HG03342 (cell line): ENCODE data around the gene THRB.
"Not testable (repeated sequence)": the region's sequence is repeated elsewhere in the genome, so short reads cannot be mapped to it uniquely, and the experiment has no call there.

Experiments
- ATAC-seq: cut with Tn5 transposase; IDR thresholded peaks from one replicate; pipeline ENCODE4 v1.9.1; 2021; ENCODE audit warnings: mild to moderate bottlenecking, moderate library complexity; ENCODE audit not compliant: unreplicated experiment

Gene THRB

DNA sequence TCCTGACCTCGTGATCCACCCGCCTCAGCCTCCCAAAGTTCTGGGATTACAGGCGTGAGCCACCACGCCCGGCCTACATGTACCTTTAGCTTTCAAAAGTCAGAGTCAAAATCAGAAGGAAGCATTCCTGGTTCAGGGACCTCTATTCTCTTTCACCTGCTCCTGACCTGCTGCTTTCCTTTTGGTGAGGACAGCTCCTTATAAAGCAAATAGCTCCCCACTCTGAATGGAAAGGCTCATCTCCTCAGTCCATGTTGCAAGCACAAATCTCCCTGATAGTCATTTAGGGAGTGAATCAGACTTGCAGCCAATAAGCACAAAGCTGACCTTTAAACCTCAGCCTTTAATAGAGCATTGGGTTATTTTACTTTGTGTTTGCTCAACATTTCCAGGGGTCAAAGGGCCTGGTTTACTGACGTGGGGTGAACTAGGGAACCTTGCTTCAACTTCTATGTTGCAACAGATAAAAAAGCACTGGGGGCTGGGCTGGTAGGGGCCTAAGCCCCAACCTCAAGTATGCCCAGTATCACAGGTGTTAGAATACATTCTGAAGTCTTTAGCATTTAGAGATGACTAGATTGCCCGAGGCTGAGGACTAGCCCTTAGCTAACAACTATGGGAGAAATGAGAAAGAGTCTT, 43.1 kb downstream of the THRB start:
- no peak for ATAC-seq

DNA sequence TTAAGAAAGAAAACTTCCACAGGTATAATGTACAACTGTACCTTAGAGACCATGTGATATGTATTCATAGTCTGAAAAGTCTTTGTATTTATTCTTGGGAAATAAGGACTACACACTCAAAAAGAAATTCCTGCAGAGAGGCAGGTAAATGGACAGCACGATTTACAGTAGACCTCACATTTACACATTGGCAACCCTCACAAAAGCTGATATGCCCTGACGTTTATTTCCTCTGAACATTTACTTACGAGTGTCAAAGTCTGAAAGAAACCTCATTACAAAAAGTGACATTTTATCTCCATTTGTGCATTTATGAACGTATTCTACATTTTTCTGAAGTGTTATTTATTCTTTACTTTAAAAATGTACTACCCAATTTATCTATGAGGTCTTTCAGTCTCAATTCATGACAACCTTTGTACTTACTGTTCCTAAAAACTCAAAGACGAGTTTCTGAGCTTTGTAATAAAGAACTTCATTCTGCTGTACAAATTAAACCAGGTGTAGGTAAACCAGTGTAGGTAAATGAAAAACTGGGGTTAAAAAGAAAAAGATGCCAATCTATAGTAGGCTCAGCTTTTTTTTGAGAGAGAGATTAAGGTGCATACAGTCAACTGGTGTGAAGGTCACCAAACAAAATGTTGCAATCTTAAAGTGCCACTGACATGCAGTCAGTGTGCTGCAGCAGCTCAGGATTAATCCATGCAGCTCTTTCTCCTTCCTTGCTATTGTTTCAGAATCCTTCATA, 44.3 kb downstream of the THRB start:
- no peak for ATAC-seq

DNA sequence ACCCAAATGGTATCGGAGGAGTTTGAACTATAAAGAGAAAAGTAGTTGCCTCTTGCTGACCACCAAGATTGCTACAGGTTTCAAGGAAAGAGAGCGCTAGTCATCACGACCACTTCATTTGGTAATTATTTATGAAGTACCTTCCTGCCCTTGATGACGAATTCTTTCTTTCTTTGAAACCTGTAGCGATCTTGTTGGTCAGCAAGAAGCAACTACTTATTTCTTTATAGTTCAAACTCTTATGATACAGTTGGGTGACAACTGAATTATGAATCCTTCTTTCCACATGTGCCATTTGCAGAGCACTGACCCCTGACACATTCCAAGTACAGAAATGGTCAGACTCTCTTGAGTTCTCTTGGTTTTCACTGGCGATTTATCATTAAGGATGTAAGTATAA, 46.8 kb downstream of the THRB start:
- ATAC-seq, result no peak

DNA sequence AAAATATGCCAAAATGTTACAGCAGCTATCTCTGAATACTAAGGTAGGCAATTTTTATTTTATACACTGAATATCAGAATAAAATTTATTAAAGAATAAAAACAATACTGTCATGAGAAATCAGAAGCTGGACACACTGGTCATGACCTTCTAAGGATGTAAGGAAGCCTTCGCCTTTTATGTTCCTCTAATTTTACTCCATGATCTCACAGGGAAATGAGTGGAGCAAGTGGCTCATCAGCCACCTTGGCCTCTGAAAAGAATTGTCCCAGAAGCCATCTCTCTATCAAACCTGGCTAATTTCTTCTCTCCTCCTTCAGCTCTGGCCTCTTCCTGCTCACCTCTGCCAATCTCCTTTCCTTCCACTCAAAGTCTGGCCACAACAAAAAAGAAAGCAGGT, 48.6 kb downstream of the THRB start:
- ATAC-seq, result no peak

DNA sequence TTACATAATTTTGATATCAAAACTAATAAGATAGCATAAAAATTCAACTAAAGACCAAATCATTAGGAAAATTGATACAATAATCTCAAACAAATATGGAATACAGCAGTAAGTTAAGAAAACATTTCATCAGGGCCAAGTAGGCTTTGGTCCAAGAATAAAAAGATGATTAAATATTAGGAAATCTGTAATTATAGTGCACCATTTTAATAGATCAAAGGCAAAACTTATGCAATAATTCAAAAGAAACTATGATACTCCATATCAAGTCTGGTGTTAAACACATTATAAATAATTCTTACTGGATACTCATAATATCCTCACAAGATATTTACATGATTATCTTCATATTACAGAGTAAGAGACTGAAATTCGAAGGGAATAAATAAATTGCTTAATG, 51.2 kb downstream of the THRB start:
- ATAC-seq, result no peak

DNA sequence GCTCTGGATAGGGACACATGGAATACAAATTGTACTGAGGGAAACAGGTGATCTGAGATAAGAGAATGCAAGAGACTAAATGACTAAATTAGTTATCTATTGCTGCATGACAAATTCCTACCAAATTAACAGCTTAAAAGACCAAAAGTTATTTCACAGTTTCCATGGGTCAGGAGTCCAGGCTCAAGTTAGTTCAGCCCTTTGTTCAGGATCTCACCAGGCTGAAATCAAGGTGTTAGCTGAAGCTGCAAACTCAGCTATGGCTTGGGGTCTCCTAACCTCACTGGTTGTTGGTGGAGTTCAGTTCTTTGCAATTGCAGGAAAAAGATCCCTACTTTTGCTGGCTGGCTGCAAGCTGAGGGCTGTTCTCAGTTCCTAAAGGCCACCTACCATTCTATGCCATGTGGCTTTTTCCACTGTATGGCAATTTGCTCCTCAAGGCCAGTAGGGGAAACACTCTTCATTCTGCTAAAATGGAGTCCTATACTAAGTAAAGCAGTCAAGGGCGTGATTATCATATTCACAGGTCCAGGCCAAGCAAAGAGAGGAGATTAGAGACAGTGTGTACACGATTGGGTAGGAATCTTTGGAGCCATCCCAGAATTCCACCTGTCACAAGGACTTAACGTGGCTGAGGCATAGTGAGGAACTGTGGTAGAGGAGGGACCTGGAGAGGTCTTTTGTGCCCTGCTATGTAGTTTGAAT, 53.7 kb downstream of the THRB start:
- no peak for ATAC-seq

DNA sequence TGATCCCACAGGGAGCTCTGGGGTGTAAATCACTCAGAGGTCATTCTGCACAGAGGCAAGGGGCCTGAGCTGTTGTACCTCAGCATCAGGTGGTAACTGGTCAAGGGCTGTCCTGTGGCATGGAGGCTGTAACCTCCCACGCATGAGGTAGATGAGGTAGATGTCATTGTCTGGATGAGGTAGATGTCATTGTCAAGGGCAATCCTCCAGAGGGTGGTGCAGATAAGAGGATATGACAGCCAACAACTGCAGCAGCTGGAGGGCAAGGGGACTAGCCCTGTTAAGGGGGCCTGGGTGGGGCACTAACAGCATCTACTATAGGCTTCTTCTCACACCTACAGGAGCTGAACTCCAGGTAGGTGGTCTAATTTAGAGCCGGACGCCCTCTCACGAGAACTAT, 55.6 kb downstream of the THRB start:
- no peak for ATAC-seq

DNA sequence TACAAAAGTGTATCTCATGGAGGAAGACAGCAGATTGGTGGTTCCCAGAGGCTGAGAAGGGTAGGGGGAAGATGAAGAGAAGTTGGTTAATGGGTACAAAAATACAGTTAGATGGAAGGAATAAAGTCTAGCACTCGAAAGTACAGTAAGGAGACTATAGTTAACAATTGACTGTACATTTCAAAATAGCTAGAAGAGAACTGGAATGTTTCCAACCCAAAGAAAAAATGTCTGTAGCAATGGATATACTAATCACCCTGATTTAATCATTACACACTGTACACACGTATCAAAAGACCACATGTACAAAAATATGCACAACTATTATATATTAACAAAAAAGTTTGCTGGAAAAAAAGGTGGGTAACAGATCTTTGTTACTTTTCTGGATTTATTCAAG, 57.3 kb downstream of the THRB start:
- ATAC-seq, result no peak

DNA sequence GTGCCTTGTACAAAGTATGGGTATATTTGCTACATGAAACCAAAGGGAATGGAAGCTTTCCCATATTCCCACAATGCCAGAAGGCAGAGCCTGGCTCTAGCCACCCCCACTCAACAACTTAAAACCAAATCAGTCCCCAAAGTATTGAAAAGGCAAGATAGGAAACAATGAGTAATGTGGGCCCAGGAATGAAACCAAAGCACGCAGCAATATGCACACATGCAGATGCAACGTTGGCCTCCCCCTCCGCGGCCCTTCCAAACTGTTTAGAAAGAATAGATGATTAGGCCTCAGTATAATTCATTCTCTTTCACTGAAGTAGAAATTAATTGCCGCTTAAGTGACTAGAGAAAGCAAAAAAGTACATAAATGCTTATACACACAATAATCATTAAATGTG, 59.1 kb downstream of the THRB start:
- ATAC-seq, result no peak

DNA sequence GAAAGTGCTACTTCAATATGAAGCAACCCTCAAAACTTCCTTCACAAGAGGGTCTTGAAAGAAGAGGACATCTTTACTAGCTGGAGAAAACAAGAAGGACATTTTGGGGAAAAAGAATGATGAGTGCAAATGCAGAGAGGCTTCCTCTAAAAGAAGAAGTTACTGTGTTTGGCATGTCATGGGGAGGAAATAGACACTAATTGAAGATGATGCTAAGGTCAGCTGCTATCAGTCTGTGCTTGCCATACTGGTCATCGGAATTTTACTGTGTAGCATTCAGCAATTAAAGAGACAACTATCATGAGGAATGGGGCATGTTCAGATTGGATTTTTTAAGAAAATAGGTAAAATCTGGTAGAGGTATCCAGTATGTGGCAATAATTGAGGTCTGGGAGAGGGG, 60.0 kb downstream of the THRB start:
- ATAC-seq, result no peak

DNA sequence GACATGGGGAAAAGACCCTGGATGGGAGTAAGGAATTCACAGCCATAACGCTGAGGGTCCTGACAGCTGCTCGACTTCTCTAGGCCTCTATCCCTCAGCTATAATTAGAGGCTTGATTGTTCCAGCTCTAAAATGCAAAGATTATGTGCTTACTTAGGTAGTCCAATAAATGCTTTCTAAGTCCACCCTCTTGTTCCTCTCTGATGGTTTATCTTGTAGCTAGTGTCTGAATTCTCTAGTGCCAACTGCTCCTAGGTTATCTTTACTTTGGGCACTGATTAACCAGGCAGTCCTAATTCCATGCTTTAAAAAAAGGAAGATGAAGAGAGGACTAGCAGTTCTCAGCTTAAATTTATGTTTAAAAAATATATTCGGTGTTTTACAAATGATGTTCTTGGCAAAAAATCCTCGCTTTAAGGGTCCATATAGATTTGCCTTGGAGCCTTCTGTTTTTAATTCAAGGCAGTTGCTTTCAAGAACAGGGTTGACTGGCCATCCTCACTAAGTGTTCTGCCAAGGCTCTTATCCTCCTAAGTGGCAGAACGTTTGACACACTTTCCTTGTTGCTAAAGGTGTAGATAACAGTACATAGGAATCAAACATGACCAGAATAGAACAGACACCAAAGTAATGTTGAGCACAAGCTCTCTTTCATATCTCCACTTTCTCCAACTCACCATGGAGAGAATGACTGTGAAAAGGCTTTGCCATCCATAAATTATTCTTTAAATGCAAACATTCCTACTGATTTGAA, 60.6 kb downstream of the THRB start:
- ATAC-seq, result no peak

DNA sequence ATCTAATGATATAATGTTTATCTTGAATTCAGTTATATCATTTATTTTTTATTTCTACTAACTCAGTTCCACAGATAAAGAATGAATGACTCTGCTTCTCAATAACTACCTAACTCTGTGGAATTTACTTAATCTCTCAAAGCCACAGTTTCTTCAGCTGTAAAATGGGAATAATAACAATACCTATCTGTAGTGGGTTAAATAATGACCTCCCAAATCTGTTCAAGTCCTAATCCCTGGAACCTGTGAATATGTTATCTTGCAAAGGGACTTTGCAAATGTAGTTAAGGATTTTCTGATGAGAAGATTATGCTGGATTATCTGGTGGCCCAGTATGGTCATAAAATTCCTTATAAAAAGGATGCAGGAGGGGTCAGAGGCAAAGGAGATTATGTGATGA, 61.7 kb downstream of the THRB start:
- no peak for ATAC-seq

DNA sequence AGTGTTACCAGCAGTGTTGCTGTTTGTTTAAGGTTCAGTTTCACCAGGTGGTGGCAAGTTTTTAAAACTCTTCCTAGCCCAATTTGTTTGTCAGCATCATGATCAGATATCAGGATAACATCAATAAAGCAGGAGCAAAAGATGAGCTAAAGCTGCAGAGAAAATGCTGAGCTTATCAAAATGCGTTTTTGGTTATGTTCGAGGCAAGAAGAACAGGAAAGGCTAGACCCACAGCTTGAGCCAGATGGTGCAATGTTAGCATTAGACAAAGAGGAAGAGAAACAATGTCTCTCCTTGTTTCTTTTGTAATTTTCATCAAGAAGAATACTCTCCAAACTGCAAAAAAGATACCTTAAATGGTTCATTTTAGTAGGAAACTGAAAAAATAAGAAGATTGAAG, 66.2 kb downstream of the THRB start:
- no peak for ATAC-seq

DNA sequence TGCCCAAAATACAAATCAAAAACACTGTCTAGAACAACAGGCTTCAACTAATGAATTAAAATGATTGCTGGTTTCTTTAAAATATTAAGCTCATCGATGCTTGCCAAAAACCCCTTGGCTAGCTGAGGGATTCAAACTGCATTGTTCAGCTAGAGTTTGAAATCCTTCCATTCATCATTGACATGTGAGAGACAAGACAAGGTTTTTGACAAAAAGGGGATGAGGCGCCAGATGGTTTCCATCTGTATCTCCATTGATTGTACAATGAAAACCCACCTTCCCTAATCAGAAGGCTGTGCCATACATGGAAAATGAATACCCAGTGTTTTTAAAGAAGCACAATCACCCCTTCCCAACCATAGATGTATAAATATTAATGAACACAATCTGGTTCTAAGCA, 67.8 kb downstream of the THRB start:
- ATAC-seq, result no peak

DNA sequence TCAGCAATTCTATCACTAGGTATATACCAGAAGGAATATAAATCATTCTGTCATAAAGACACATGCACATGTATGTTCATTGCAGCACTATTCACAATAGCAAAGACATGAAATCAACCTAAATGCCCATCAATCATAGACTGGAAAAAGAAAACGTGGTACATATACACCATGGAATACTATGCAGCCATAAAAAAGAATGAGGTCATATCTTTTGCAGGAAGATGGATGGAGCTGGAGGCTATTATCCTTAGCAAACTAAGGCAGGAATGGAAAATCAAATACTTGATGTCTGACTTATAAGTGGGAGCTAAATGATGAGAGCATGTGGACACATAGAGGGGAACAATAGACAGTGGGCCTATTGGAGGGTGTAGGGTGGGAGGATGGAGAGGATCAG, 73.8 kb downstream of the THRB start:
- not testable (repeated sequence) for ATAC-seq

DNA sequence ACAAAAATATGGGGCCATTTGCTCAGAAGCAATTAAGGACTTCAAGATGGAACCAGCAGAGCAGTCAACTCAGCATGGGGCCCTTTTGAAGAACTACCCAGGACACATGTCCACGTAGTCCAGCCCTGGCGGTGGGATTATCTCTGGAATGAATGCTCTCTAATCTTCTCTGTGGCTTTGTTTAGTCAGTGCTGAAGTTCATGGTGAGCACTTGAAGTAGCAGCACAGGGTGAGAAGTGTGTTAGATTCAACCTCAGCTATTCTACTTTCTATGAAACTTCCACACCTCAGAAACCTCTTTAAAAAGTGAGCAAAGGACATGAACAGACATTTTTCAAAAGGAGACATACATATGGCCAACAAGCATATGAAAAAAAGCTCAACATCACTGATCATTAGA, 74.4 kb downstream of the THRB start:
- no peak for ATAC-seq

DNA sequence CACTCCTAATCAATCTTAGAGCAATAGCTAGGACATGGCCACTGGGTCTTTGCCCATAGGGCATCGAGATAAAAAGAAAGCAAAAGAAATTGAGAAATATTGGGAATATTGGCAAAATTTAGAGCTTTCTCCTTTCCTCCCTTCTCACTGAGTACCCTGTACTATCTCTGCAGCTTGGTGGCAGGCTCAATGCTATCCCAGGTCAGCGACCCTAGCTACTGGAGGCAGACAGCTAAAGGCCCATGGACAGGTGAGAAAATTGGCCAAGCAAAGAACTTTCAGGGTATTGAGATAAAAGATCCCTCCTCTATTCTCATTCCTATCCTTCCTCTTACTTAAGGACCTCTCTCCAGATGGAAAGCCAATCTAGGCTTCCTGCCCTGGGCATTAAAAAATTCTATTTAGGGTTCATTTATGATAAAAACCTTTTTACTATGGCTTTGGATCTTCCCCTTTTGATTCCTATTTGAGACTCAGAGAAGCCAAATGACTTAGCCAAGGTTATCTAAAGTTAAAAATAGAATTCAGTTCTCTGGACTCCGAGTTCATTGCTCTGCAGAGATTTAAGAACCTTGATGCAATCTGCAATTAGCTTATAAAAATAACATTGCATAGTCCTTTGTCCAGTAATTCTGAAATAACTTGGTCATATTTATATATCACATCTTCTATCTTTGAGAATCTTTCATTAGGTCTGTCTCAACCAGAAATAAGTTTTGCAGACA, 75.4 kb downstream of the THRB start:
- ATAC-seq, result no peak

DNA sequence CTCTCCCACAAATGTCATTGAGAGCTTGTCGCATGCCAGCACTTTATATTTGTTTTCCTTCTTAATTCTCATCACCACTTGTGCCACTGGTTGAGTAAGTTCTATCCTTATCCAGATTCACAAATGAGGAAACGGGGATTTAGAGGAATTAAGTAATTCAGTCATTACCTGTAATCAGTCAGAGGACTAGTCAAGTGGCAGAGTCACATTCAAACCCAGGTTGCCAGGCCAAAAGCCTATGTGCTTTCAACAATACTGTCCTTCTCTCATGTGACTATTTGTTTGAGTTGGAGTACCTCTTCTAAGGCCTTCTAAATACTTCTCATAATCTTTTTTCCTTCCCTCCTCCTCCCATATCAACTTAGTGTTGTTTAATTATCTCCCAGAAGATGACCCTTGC, 76.9 kb downstream of the THRB start:
- no peak for ATAC-seq

DNA sequence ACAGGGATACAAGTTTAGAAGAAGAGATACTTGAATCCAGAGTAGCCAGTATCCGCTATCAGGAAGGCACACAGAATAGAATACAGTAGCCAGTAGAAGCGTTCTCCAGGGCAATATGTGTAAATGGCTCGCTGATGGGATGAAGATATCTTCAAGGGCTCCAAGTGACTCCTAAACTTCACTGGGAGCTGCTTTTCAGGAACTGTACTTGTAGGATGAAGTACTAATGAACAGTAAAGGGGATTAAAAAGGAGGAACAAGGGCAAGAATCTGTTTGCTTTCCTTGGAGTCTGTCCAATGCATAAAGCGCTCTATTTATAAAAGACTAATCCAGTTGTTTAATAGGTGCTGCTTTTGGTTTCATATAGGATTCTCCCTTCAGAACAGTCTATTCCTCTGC, 78.4 kb downstream of the THRB start:
- ATAC-seq, result no peak

DNA sequence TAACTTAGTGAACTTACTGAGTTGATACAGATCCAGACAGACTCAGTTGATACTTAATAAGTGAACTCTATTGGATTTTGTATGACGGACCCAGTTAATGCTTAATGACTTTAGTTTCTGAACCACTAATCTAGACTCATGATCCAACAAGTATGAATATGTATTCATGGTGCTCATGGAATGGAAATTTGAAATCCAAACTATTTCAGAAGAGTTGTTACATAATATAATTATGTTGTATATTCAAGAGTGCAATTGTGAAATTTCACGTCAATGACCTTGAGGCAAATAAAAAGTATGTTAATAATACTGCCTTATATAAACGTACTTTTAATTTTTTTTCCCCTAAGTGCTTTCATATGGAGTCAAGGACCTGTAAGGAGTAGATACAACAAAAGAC, 78.8 kb downstream of the THRB start:
- no peak for ATAC-seq

DNA sequence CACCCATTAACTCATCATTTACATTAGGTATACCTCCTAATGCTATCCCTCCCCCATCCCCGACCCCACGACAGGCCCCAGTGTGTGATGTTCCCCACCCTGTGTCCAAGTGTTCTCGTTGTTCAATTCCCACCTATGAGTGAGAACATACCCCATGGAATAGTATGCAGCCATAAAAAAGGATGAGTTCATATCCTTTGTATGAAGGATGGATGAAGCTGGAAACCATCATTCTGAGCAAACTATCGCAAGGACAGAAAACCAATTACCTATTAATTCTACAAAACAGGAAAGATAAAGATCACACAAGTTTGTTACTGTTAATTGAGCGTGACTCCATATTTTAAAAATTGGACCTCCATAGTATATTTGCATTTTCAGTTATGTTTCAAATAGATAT, 81.0 kb downstream of the THRB start:
- ATAC-seq, result not testable (repeated sequence)
